ENCODE results near the gene ZDHHC14.

ZDHHC14 gene

DNA sequence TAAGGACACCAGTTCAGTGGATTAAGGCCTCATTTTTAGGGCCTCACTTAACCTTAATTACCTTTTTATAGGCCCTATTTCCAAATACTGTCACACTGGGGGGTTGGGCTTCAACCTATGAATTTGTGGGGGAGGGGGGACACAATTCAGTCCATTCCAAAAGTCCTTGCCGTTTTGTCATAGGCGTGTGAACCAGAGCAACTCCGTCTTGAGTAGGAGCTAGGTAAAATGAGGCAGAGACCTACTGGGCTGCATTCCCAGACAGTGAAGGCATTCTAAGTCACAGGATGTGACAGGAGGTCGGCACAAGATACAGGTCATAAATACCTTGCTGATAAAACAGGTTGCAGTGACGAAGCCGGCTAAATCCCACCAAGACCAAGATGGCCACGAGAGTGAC is 328.6 kb downstream of the ZDHHC14 start:
- Histone ChIP-seq H3K27me3 (ENCODE audit: insufficient read depth, low read depth) (no peaks in the 10 kb centered on the region), H3K4me2 (no peak overlapping the region)
- TF ChIP-seq, protein P1, sequence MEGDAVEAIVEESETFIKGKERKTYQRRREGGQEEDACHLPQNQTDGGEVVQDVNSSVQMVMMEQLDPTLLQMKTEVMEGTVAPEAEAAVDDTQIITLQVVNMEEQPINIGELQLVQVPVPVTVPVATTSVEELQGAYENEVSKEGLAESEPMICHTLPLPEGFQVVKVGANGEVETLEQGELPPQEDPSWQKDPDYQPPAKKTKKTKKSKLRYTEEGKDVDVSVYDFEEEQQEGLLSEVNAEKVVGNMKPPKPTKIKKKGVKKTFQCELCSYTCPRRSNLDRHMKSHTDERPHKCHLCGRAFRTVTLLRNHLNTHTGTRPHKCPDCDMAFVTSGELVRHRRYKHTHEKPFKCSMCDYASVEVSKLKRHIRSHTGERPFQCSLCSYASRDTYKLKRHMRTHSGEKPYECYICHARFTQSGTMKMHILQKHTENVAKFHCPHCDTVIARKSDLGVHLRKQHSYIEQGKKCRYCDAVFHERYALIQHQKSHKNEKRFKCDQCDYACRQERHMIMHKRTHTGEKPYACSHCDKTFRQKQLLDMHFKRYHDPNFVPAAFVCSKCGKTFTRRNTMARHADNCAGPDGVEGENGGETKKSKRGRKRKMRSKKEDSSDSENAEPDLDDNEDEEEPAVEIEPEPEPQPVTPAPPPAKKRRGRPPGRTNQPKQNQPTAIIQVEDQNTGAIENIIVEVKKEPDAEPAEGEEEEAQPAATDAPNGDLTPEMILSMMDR (conservative IDR thresholded peaks at IDR 0.05; ENCODE audit: low read depth, low read length) = no peak

DNA sequence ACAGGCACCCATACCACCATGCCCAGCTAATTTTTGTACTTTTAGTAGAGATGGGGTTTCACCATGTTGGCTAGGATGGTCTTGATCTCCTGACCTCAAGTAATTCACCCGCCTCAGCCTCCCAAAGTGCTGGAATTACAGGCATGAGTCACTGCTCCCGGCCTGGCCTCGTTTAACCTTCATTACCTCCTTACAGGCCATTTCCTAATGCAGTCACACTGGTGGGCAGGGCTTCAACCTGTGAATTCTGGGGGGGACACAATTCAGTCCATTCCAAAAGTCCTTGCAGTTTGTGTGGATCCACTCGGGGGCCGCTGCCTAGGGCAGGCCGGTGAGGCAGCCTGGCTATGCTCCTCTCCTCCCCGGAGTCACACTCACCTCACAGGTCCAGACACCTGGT is 329.6 kb downstream of the ZDHHC14 start:
- Histone ChIP-seq H3K4me3 (IDR thresholded peaks at IDR 0.05; ENCODE audit: insufficient read depth, low read depth, low read length) (no peak overlapping the region), H3K36me3 (ENCODE audit: insufficient read depth) (no peaks in the 10 kb centered on the region), H3K4me2 (no peak overlapping the region), H3K27ac (no peak overlapping the region), H2AFZ (ENCODE audit: low read depth) (no peak overlapping the region), H3K27me3 (ENCODE audit: insufficient read depth, low read depth) (no peaks in the 10 kb centered on the region), H3K79me2 (ENCODE audit: insufficient read depth, low read depth) (no peaks in the 10 kb centered on the region), H3K4me1 (ENCODE audit: low read depth, poor library complexity, severe bottlenecking) (no peaks in the 10 kb centered on the region), H4K20me1 (ENCODE audit: insufficient read depth) (no peaks in the 10 kb centered on the region), H3K9ac (no peak overlapping the region)
- TF ChIP-seq, protein P1 (conservative IDR thresholded peaks at IDR 0.05; ENCODE audit: low read depth, low read length) = no peak

More for the DNA sequence above, 328.6 kb downstream of the ZDHHC14 start:
- Histone ChIP-seq H3K4me1 (ENCODE audit: low read depth, poor library complexity, severe bottlenecking) (no peaks in the 10 kb centered on the region), H3K27ac (no peak overlapping the region), H3K36me3 (ENCODE audit: insufficient read depth) (no peaks in the 10 kb centered on the region), H3K4me3 (IDR thresholded peaks at IDR 0.05; ENCODE audit: insufficient read depth, low read depth, low read length) (no peak overlapping the region), H3K79me2 (ENCODE audit: insufficient read depth, low read depth) (no peaks in the 10 kb centered on the region), H3K9ac (no peak overlapping the region), H4K20me1 (ENCODE audit: insufficient read depth) (no peaks in the 10 kb centered on the region), H2AFZ (ENCODE audit: low read depth) (no peak overlapping the region)

DNA sequence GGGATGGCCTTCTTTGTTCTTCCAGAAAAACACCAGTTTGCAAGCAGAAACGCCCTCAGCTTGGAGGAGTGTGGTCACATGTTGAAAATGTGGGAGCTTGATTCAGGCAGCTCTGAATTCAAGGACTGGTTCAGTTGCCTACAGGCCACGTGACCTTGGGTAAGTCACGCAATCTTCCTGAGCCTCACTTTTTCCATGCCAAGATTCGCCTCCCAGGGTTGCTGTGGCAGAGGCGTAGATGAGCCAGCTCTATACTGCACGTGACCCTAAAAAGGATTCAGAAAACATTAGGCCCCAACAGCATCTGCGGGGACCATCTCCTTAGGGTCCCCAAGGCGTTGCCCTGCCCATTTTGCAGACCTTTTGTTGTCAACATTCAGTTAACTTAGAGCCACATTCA is 330.1 kb downstream of the ZDHHC14 start:
- Histone ChIP-seq H2AFZ (ENCODE audit: low read depth) (no peak overlapping the region), H3K4me2 (no peak overlapping the region), H3K9ac (no peak overlapping the region), H3K27ac (no peak overlapping the region), H3K27me3 (ENCODE audit: insufficient read depth, low read depth) (no peaks in the 10 kb centered on the region), H3K36me3 (ENCODE audit: insufficient read depth) (no peaks in the 10 kb centered on the region), H4K20me1 (ENCODE audit: insufficient read depth) (no peaks in the 10 kb centered on the region), H3K4me1 (ENCODE audit: low read depth, poor library complexity, severe bottlenecking) (no peaks in the 10 kb centered on the region), H3K4me3 (IDR thresholded peaks at IDR 0.05; ENCODE audit: insufficient read depth, low read depth, low read length) (no peak overlapping the region), H3K79me2 (ENCODE audit: insufficient read depth, low read depth) (no peaks in the 10 kb centered on the region)
- TF ChIP-seq, protein P1 (conservative IDR thresholded peaks at IDR 0.05; ENCODE audit: low read depth, low read length) = no peak

DNA sequence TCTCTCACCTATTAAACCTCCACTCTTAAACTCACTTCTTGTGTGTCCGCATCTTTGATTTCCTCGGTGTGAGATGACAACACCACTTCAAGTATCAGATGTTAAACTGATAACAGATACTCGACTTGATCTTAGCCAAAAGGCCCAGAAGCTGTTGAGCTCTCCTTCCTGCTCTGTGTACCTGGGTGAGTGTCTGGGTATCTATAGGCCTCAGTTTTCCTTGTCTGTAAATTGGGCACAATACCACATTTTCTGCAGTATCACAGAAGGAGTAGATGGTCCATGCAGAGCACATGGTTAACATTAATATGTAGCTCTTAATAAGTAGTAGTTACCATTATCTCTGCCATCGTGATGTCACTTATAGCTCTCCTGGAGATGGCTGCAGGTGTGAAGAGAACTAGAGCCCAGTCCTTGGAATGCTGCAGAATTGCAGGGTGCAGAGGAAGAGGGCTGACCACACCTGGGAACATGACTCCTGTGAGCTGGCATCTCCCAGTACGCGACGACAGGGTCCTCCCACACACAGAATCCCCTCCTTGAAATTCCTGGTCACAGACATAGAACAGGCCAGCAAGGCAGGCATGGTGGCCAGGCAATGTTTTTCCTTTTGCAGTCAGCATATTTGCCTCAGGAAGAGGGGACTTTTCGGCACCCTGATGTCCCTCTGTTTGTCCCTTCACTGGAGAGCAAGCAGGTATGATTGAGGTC is 331.8 kb downstream of the ZDHHC14 start:
- no peak overlapping the region for H3K4me2 ChIP-seq
- no peaks in the 10 kb centered on the region for H4K20me1 ChIP-seq (ENCODE audit: insufficient read depth)
- no peak overlapping the region for H3K9ac ChIP-seq
- no peak overlapping the region for H2AFZ ChIP-seq (ENCODE audit: low read depth)
- no peak overlapping the region for H3K27ac ChIP-seq
- no peaks in the 10 kb centered on the region for H3K4me1 ChIP-seq (ENCODE audit: low read depth, poor library complexity, severe bottlenecking)
- H3K27me3 ChIP-seq (ENCODE audit: insufficient read depth, low read depth) = no peaks in the 10 kb centered on the region
- no peaks in the 10 kb centered on the region for H3K36me3 ChIP-seq (ENCODE audit: insufficient read depth)
- TF ChIP-seq, protein P1 (conservative IDR thresholded peaks at IDR 0.05; ENCODE audit: low read depth, low read length) = no peak
- no peak overlapping the region for H3K4me3 ChIP-seq (IDR thresholded peaks at IDR 0.05; ENCODE audit: insufficient read depth, low read depth, low read length)
- no peaks in the 10 kb centered on the region for H3K79me2 ChIP-seq (ENCODE audit: insufficient read depth, low read depth)
